ENCODE results near the gene KCMF1.

KCMF1 gene

GRCh38 chr2:85088921-85089320 is 118.0 kb downstream of the KCMF1 start:
- no peak for ATAC-seq

GRCh38 chr2:85089585-85089984 is 118.6 kb downstream of the KCMF1 start:
- no peak for ATAC-seq

- ATAC-seq, result no peak
These were observed 120.9 kb downstream of the KCMF1 start for GRCh38 chr2:85091838-85092237.

GRCh38 chr2:85095094-85095493 is 124.1 kb downstream of the KCMF1 start:
- ATAC-seq, result no peak

- no peak for ATAC-seq
These were observed 125.7 kb downstream of the KCMF1 start for GRCh38 chr2:85096616-85097015.

- no peak for ATAC-seq
These were observed 133.3 kb downstream of the KCMF1 start for GRCh38 chr2:85104228-85104627.

- ATAC-seq, result no peak
These were observed 135.7 kb downstream of the KCMF1 start for GRCh38 chr2:85106489-85107180.

Data from activated CD4-positive, CD25-positive, alpha-beta regulatory T cell treated with anti-CD3 and anti-CD28 coated beads, Interleukin-2, amount 50 U/mL, for 24 hours (primary cell).